Measurements from ENCODE around the gene SPEF1. TPM values are rescaled to one million over a fixed set of nuclear protein-coding genes. Genes with fewer than 3 reads are reported as not detected.

Gene SPEF1
- total and polyA plus RNA-seq, 10 of the 15 experiments (the other 5 are each of a cell fraction or from before 2014, with no cell fraction given), result 0.12 TPM; not detected in 9

DNA sequence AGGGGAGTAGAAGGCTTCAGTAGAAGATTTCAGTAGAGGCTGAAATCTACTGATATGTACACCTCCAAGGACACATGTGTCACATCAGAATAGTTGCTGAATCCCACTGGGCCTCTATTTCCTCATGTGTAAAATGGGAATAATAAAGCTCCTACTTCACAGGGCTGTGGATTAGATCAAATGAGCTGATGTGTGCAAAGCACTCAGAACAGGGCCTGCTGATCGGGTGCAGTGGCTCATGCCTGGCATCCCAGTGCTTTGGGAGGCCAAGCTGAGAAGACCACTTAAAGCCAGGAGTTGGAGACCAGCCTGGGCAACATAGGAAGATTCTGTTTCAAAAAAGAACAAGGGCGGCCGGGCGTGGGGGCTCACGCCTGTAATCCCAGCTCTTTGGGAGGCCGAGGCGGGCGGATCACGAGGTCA, 31.0 kb upstream of the SPEF1 start (continued):
- TF ChIP-seq NKRF (conservative IDR thresholded peaks at IDR 0.05), result no peak
- TF ChIP-seq PML (IDR thresholded peaks at IDR 0.05; ENCODE audit: low read length), result no peak
- TF ChIP-seq GABPA (IDR thresholded peaks at IDR 0.05; ENCODE audit: low read depth), result no peak

GRCh38 chr20:3811467-3812258, 30.4 kb upstream of the SPEF1 start:
- Histone ChIP-seq H3K27ac (ENCODE audit: control insufficient read depth, insufficient read depth) (no peak overlapping the region), H3K4me1 (ENCODE audit: control insufficient read depth, insufficient read depth, low read length) (peaks cover 9% of the 10 kb centered on the region), H3K9me3 (replicated peaks; ENCODE audit: control insufficient read depth, insufficient read depth, low read length) (no peaks in the 10 kb centered on the region), H3K27me3 (replicated peaks in 1 of 2; ENCODE audit: control insufficient read depth in 2 of 2, insufficient read depth in 2 of 2, low read length in 1 of 2) (no peaks in the 10 kb centered on the region), H3K4me3 (no peak overlapping the region), H4K20me1 (ENCODE audit: control insufficient read depth, insufficient read depth) (no peaks in the 10 kb centered on the region), H3K9ac (ENCODE audit: control insufficient read depth, insufficient read depth, low read length) (no peak overlapping the region), H3K4me2 (ENCODE audit: control insufficient read depth, insufficient read depth) (peak overlapping the region; percentile 41), H3K79me2 (ENCODE audit: control insufficient read depth, insufficient read depth, low read length) (no peaks in the 10 kb centered on the region), H2AFZ (ENCODE audit: control insufficient read depth, low read depth, low read length) (peak overlapping the region; percentile 66), H3K36me3 (ENCODE audit: control insufficient read depth in 2 of 2, insufficient read depth in 2 of 2, low read length in 1 of 2) (no peaks in the 10 kb centered on the region)
- ATAC-seq (peak; percentile 28; the same call in 2 of the 3 replicates), FAIRE-seq (no peak), DNase-seq (ENCODE audit: low read depth, low spot score) (no peak)
- CTCF ChIA-PET, result interaction anchor here (1.6 to 2.7 kb wide), 2 partner anchors 9 to 24 kb away, joined by 5 to 12 read pairs; partner anchors contain the start of gene AP5S1
- WGBS (ENCODE audit: insufficient coverage, insufficient replicate concordance, low lambda C conversion rate, missing lambda C conversion rate), result 41% methylated on average over 20 of the region's 20 CpGs
- intact Hi-C loops (cut with micrococcal nuclease; ENCODE audit: unreplicated experiment) (no loop called here), in situ Hi-C loops (cut with MboI) (no loop called here)
- RAD21 ChIA-PET (ENCODE audit: unreplicated experiment), result no interaction called here
- SMC1A ChIA-PET (ENCODE audit: uncharacterized antibody, unreplicated experiment), result no interaction called here
- no TSS peak for BruUV-seq (replicated peaks)
- POLR2A ChIA-PET, result interaction anchor here (0.9 kb wide), 1 partner anchor 10 kb away, joined by 4 read pairs; no protein-coding TSS in a partner anchor
- TF ChIP-seq MYB (IDR thresholded peaks at IDR 0.05; ENCODE audit: borderline replicate concordance, low read depth, low read length) (no peak), POLR2A (IDR thresholded peaks at IDR 0.05; ENCODE audit: low read depth, low read length) (peak; percentile 56), NFIC (IDR thresholded peaks at IDR 0.05; ENCODE audit: low read depth, low read length) (no peak), IKZF2 (IDR thresholded peaks at IDR 0.05) (no peak), FOXK2 (IDR thresholded peaks at IDR 0.05) (no peak), IRF3 (IDR thresholded peaks at IDR 0.05) (no peak), YY1 (IDR thresholded peaks at IDR 0.05; ENCODE audit: low read depth, low read length) (no peak), ZNF622 (IDR thresholded peaks at IDR 0.05) (no peak), TCF7 (IDR thresholded peaks at IDR 0.05; ENCODE audit: borderline replicate concordance) (no peak), USF1 (IDR thresholded peaks at IDR 0.05; ENCODE audit: borderline replicate concordance, extremely low read length, insufficient read depth, low read depth, low read length) (peak; percentile 62)
- TF ChIP-seq, protein P1, sequence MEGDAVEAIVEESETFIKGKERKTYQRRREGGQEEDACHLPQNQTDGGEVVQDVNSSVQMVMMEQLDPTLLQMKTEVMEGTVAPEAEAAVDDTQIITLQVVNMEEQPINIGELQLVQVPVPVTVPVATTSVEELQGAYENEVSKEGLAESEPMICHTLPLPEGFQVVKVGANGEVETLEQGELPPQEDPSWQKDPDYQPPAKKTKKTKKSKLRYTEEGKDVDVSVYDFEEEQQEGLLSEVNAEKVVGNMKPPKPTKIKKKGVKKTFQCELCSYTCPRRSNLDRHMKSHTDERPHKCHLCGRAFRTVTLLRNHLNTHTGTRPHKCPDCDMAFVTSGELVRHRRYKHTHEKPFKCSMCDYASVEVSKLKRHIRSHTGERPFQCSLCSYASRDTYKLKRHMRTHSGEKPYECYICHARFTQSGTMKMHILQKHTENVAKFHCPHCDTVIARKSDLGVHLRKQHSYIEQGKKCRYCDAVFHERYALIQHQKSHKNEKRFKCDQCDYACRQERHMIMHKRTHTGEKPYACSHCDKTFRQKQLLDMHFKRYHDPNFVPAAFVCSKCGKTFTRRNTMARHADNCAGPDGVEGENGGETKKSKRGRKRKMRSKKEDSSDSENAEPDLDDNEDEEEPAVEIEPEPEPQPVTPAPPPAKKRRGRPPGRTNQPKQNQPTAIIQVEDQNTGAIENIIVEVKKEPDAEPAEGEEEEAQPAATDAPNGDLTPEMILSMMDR (IDR thresholded peaks at IDR 0.05 in 2 of 3, conservative IDR thresholded peaks at IDR 0.05 in 1 of 3; ENCODE audit: control insufficient read depth in 2 of 3, extremely low read depth in 1 of 3, insufficient read depth in 1 of 3, low read depth in 3 of 3, low read length in 3 of 3), result no peak
